HEK293 (cell line): Measurements from ENCODE around the gene NAA35.

ENCODE experiments used
- CTCF ChIA-PET: fragments of 350-600 bp; formaldehyde crosslinking; extraction: SDS; loops from one replicate; lab custom pipeline; 2021; ENCODE audit warnings: antibody characterized with exemption; lab: Yijun Ruan, JAX
- POLR2A ChIA-PET: fragments of 300-600 bp; formaldehyde crosslinking; extraction: SDS; loops from one replicate; lab custom pipeline; 2020; ENCODE audit warnings: antibody characterized with exemption, inconsistent platforms; lab: Yijun Ruan, JAX
- H3K27ac ChIP-seq: fragments of 200-500 bp; sonication (Bioruptor generic); 2 replicates; pipeline ENCODE4 v1.5.1; 2014; ENCODE audit warnings: low read depth, low read length, control low read depth, inconsistent platforms; ENCODE audit errors: extremely low read depth
- H3K36me3 ChIP-seq, 2 experiments: fragments of 200-500 bp in 1 of 2; sonication (Bioruptor generic) in 1 of 2; 1 replicate in 1 of 2; 2 replicates in 1 of 2; pipeline ENCODE4 v1.5.1; 2014 to 2017; ENCODE audit warnings: inconsistent platforms in 2 of 2, low read length in 2 of 2; ENCODE audit not compliant: control insufficient read depth in 2 of 2, insufficient read depth in 1 of 2
- H3K4me1 ChIP-seq: fragments of 200-500 bp; sonication (Bioruptor generic); 2 replicates; pipeline ENCODE4 v1.5.1; 2014; ENCODE audit warnings: mild to moderate bottlenecking, low read length, inconsistent platforms; ENCODE audit not compliant: control insufficient read depth, insufficient read depth
- H3K4me3 ChIP-seq: 2 replicates; pipeline ENCODE4 v1.5.1; 2011; ENCODE audit warnings: low read depth, mild to moderate bottlenecking, control low read depth, low read length, moderate library complexity
- H3K9me3 ChIP-seq: fragments of 200-500 bp; sonication (Bioruptor generic); 2 replicates; pipeline ENCODE4 v1.5.1; 2014; ENCODE audit warnings: low read depth, low read length, inconsistent platforms; ENCODE audit not compliant: control insufficient read depth, insufficient read depth
- ATF2 ChIP-seq: fragments of 450-650 bp; formaldehyde crosslinking; IDR thresholded peaks from 2 replicates; pipeline ENCODE4 v1.5.1; 2016; ENCODE audit warnings: missing biosample characterization, missing genetic modification characterization, low read depth
- IKZF3 ChIP-seq: fragments of 450-650 bp; IDR thresholded peaks from 2 replicates; pipeline ENCODE4 v1.5.0; 2018; ENCODE audit warnings: missing biosample characterization, mild to moderate bottlenecking, missing genetic modification characterization, moderate library complexity
- KLF16 ChIP-seq: fragments of 450-650 bp; formaldehyde crosslinking; IDR thresholded peaks from 2 replicates; pipeline ENCODE4 v1.5.1; 2017; ENCODE audit warnings: missing biosample characterization, missing genetic modification characterization
- KLF7 ChIP-seq: fragments of 450-650 bp; formaldehyde crosslinking; IDR thresholded peaks from 2 replicates; pipeline ENCODE4 v1.5.1; 2016; ENCODE audit warnings: missing biosample characterization, missing genetic modification characterization, borderline replicate concordance
- KLF9 ChIP-seq: fragments of 450-650 bp; formaldehyde crosslinking; IDR thresholded peaks from 2 replicates; pipeline ENCODE4 v1.5.1; 2016; ENCODE audit warnings: missing biosample characterization, missing genetic modification characterization, low read depth
- MYNN ChIP-seq: fragments of 450-650 bp; formaldehyde crosslinking; IDR thresholded peaks from 2 replicates; pipeline ENCODE4 v1.5.1; 2016; ENCODE audit warnings: missing biosample characterization, missing genetic modification characterization, borderline replicate concordance
- OVOL3 ChIP-seq: fragments of 450-650 bp; formaldehyde crosslinking; IDR thresholded peaks from 2 replicates; pipeline ENCODE4 v1.5.1; 2016; ENCODE audit warnings: missing biosample characterization, missing genetic modification characterization
- PRDM1 ChIP-seq: fragments of 450-650 bp; formaldehyde crosslinking; IDR thresholded peaks from 2 replicates; pipeline ENCODE4; 2016; ENCODE audit warnings: missing biosample characterization, missing genetic modification characterization
- PRDM2 ChIP-seq: fragments of 450-650 bp; formaldehyde crosslinking; IDR thresholded peaks from 2 replicates; pipeline ENCODE4 v1.5.1; 2016; ENCODE audit warnings: missing biosample characterization, missing genetic modification characterization, borderline replicate concordance
- SCRT1 ChIP-seq: fragments of 450-650 bp; formaldehyde crosslinking; IDR thresholded peaks from 2 replicates; pipeline ENCODE4 v1.5.1; 2016; ENCODE audit warnings: missing biosample characterization, missing genetic modification characterization, borderline replicate concordance
- SETDB1 ChIP-seq: IDR thresholded peaks from one replicate; pipeline ENCODE4 v1.6.1; 2017; ENCODE audit warnings: mild to moderate bottlenecking, low read length, moderate library complexity, mixed read lengths; ENCODE audit not compliant: insufficient read length
- YY1 ChIP-seq: fragments of 450-650 bp; formaldehyde crosslinking; IDR thresholded peaks from 2 replicates; pipeline ENCODE4 v1.5.1; 2018; ENCODE audit warnings: missing biosample characterization, missing genetic modification characterization
- ZBTB20 ChIP-seq: fragments of 450-650 bp; formaldehyde crosslinking; IDR thresholded peaks from 2 replicates; pipeline ENCODE4 v1.5.1; 2016; ENCODE audit warnings: missing biosample characterization, missing genetic modification characterization
- ZFP3 ChIP-seq: fragments of 450-650 bp; formaldehyde crosslinking; IDR thresholded peaks from 2 replicates; pipeline ENCODE4 v1.5.1; 2016; ENCODE audit warnings: low read depth, missing biosample characterization, missing genetic modification characterization
- ZNF221 ChIP-seq: fragments of 450-650 bp; formaldehyde crosslinking; IDR thresholded peaks from 2 replicates; pipeline ENCODE4 v1.5.1; 2017; ENCODE audit warnings: missing biosample characterization, missing genetic modification characterization, borderline replicate concordance
- ZNF24 ChIP-seq: fragments of 450-650 bp; formaldehyde crosslinking; IDR thresholded peaks from 2 replicates; pipeline ENCODE4 v1.5.1; 2016; ENCODE audit warnings: missing biosample characterization, missing genetic modification characterization
- ZNF280D ChIP-seq: fragments of 450-650 bp; formaldehyde crosslinking; IDR thresholded peaks from 2 replicates; pipeline ENCODE4 v1.5.1; 2016; ENCODE audit warnings: missing biosample characterization, missing genetic modification characterization
- ZNF366 ChIP-seq: fragments of 450-650 bp; formaldehyde crosslinking; conservative IDR thresholded peaks from 2 replicates; pipeline ENCODE4 v1.5.1; 2016; ENCODE audit warnings: missing biosample characterization, missing genetic modification characterization
- ZNF391 ChIP-seq: fragments of 450-650 bp; formaldehyde crosslinking; IDR thresholded peaks from 2 replicates; pipeline ENCODE4 v1.5.1; 2016; ENCODE audit warnings: low read depth, missing biosample characterization, missing genetic modification characterization, borderline replicate concordance
- ZNF394 ChIP-seq: fragments of 450-650 bp; formaldehyde crosslinking; IDR thresholded peaks from 2 replicates; pipeline ENCODE4 v1.5.1; 2016; ENCODE audit warnings: missing biosample characterization, missing genetic modification characterization, mild to moderate bottlenecking, moderate library complexity, borderline replicate concordance
- ZNF416 ChIP-seq: fragments of 450-650 bp; formaldehyde crosslinking; IDR thresholded peaks from 2 replicates; pipeline ENCODE4 v1.5.1; 2016; ENCODE audit warnings: missing biosample characterization, missing genetic modification characterization
- ZNF529 ChIP-seq: fragments of 450-650 bp; formaldehyde crosslinking; IDR thresholded peaks from 2 replicates; pipeline ENCODE4 v1.5.1; 2017; ENCODE audit warnings: missing genetic modification characterization, missing biosample characterization; ENCODE audit not compliant: insufficient replicate concordance
- ZNF585B ChIP-seq: fragments of 450-650 bp; formaldehyde crosslinking; IDR thresholded peaks from 2 replicates; pipeline ENCODE4 v1.5.1; 2016; ENCODE audit warnings: missing biosample characterization, missing genetic modification characterization
- ZNF76 ChIP-seq: fragments of 450-650 bp; formaldehyde crosslinking; IDR thresholded peaks from 2 replicates; pipeline ENCODE4; 2016; ENCODE audit warnings: low read depth, missing biosample characterization, missing genetic modification characterization, borderline replicate concordance
- ZNF843 ChIP-seq: fragments of 450-650 bp; formaldehyde crosslinking; IDR thresholded peaks from 2 replicates; pipeline ENCODE4 v1.5.1; 2016; ENCODE audit warnings: missing biosample characterization, missing genetic modification characterization

NAA35 gene

GRCh38 chr9:85904975-85905374 lies 36.0 kb upstream of the NAA35 start (continued):
- TF ChIP-seq ZNF391 (tag by site-specific recombination) (no peak), ZNF843 (no peak)

- CTCF ChIA-PET = interaction anchor here (0.8 kb wide), 1 partner anchor 9 kb away, joined by 4 read pairs; no protein-coding TSS in a partner anchor
- TF ChIP-seq MYNN (tag by site-specific recombination) (no peak), ZNF280D (tag by site-specific recombination) (no peak), ZBTB20 (tag by site-specific recombination) (no peak), ZNF24 (tag by site-specific recombination) (no peak), YY1 (no peak), ZNF366 (tag by site-specific recombination) (no peak), ZNF585B (tag by site-specific recombination) (no peak), SCRT1 (tag by site-specific recombination) (no peak), ATF2 (tag by site-specific recombination) (no peak)
- no peaks in the 10 kb centered on the region for H3K36me3 ChIP-seq
Observed at GRCh38 chr9:85905957-85906356, 35.0 kb upstream of the NAA35 start.

GRCh38 chr9:85909390-85909789 lies 31.6 kb upstream of the NAA35 start:
- CTCF ChIA-PET = interaction anchor here (0.8 kb wide), 1 partner anchor 9 kb away, joined by 3 read pairs; no protein-coding TSS in a partner anchor

More at GRCh38 chr9:85905957-85906356, 35.0 kb upstream of the NAA35 start:
- no peaks in the 10 kb centered on the region for H3K9me3 ChIP-seq
- no peak overlapping the region for H3K27ac ChIP-seq
- no peak overlapping the region for H3K4me3 ChIP-seq
- POLR2A ChIA-PET = no interaction called here
- no peaks in the 10 kb centered on the region for H3K4me1 ChIP-seq

GRCh38 chr9:85914108-85914507 lies 26.8 kb upstream of the NAA35 start:
- H3K36me3 ChIP-seq = no peaks in the 10 kb centered on the region
- no peak overlapping the region for H3K27ac ChIP-seq
- H3K4me3 ChIP-seq = no peak overlapping the region
- ChIA-PET CTCF (no interaction called here), POLR2A (no interaction called here)
- no peaks in the 10 kb centered on the region for H3K4me1 ChIP-seq
- H3K9me3 ChIP-seq = no peaks in the 10 kb centered on the region
- TF ChIP-seq ZNF416 (tag by site-specific recombination) (no peak), KLF7 (tag by site-specific recombination) (no peak), SETDB1 (no peak), PRDM2 (tag by site-specific recombination) (no peak), ZNF529 (tag by site-specific recombination) (no peak), IKZF3 (tag by site-specific recombination) (no peak), OVOL3 (tag by site-specific recombination) (no peak)

More at GRCh38 chr9:85909390-85909789, 31.6 kb upstream of the NAA35 start:
- H3K4me3 ChIP-seq = no peak overlapping the region
- POLR2A ChIA-PET = no interaction called here
- no peak for TF ChIP-seq KLF16
- TF ChIP-seq PRDM1 (tag by site-specific recombination) = no peak
- TF ChIP-seq ZNF76 (tag by site-specific recombination) = no peak
- TF ChIP-seq ZBTB20 (tag by site-specific recombination) = no peak
- TF ChIP-seq ZNF221 (tag by site-specific recombination) = no peak
- no peak for TF ChIP-seq ZFP3 (tag by site-specific recombination)
- no peak for TF ChIP-seq ZNF394
- TF ChIP-seq KLF9 (tag by site-specific recombination) = no peak
- TF ChIP-seq, all 188 proteins: peak for 0
- no peaks in the 10 kb centered on the region for H3K4me1 ChIP-seq
- H3K27ac ChIP-seq = no peak overlapping the region
- H3K9me3 ChIP-seq = no peaks in the 10 kb centered on the region
- no peaks in the 10 kb centered on the region for H3K36me3 ChIP-seq
